AML-193 (cell line): Measurements from ENCODE around the gene NME7.

ENCODE experiments used
- DNase-seq, 2 experiments: peaks; one replicate each; lab custom pipeline; 2025; lab: John Stamatoyannopoulos, UW

Gene NME7

DNA sequence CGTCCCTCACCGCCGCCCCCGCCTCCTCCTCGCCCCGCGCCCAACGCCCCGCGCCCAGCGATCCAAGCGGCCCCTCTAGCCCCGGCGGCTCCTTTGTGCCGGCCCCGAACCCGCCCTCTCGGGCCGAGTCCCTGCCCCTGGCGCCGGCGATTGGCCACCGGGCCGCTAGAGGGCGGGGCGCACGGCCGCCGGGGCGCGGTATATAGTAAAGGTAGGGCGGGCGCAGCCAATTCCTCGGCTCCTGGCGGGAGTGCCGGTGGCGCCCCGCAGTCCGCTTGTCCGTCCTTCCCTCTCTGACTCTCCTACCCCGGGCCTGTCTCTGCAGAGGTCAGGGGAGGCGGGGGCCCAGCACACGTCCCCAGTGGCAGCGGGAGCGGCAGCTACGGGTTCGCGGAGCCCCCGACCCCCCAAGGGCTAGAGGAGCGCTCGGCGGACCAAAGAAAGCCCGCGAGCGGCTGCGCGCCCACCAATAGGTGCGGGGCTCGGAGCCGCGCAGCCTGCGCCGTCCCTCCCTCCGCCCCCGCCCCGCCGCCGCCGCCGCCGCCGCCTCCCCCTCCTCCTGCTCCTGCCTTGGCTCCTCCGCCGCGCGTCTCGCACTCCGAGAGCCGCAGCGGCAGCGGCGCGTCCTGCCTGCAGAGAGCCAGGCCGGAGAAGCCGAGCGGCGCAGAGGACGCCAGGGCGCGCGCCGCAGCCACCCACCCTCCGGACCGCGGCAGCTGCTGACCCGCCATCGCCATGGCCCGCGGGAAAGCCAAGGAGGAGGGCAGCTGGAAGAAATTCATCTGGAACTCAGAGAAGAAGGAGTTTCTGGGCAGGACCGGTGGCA, 261.3 kb downstream of the NME7 start, which contains the start of gene ATP1B1:
TSS of gene ATP1B1 (plus strand) at position 596 of the 826 bp plus-strand sequence. CDS start at position 736, 140 bp downstream.
- peak; percentile 72 to 73 for DNase-seq

DNA sequence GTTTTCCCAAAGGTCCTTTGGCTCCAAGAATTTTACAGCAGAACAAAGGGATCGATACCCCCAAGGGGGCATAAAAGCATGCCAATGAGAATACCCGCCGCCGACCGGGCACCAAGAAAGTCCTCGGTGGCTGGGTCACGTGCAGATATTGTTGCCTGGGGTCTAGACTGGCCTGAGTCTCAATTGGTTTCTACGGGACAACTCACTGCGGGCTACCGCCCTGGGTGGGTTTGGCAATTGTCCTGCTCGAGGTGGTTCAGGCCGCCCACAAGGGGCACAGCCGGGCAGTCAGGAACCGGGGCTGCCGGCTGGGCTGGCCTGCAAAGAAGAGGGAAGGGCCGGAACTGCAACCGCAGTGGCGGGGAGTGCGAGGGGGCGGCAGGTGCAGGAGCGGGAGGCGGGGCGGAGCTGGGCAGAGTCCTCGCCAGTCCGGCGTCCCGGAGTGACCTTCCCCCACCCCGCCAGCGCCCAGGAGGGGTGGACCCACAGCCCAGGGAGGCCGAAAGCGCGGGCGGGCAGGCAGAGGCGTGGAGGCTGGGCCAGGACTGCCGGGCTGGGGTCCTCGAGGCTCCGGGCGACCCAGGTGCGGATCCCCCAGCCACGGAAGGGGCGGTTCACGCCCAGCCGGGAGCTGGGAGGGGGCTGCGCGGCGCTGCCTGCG, 262.0 kb downstream of the NME7 start:
- DNase-seq = peak; percentile 37 to 38

GRCh38 chr1:169105087-169105433, 262.5 kb downstream of the NME7 start:
- no peak for DNase-seq

DNA sequence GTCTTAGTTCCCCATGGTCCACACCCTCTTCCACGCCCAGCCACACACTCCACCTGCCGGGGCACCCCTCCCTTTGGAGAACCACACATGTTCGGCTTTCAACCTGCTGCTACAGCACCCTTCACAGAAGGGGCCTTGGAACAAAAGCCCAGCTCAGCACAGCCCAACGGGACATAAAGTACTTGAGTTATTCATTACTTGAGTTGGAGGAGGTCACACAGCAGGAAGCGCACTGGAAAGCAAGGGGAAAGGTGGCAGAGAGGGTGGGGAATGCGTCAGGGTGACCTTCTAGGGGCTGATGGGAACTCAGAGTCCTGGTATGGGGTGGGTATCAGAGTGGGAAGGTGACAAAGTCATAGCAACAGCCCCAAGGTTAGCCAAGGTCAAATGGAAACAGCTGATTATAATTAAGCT, 264.1 kb downstream of the NME7 start:
- DNase-seq = no peak

- no peak for DNase-seq
These were observed 264.6 kb downstream of the NME7 start for GRCh38 chr1:169103002-169103401.

- DNase-seq = no peak
These were observed 265.0 kb downstream of the NME7 start for GRCh38 chr1:169102567-169102966.

DNA sequence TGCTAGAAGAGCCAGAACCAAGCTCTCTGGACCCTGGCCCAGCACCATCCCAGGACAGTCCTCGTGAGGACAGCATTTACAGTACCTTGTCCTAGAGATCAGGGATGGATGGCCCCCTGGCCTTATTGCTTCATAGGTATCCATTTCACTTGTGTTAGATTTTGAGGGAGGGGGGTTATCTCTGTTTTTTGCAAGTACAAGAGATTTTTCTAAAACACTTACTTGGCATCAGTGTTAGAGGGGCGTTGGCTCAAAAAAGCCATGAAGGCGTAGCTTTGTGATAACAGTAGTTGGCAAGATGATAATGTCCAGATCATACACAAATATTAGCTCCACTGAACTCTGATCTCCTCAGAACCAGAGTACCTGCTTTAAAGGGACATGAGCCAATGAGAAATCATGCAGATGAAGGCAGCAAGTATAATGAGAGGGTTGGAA, 266.9 kb downstream of the NME7 start:
- no peak for DNase-seq

- DNase-seq = no peak
These were observed 267.4 kb downstream of the NME7 start for GRCh38 chr1:169100208-169100607.

DNA sequence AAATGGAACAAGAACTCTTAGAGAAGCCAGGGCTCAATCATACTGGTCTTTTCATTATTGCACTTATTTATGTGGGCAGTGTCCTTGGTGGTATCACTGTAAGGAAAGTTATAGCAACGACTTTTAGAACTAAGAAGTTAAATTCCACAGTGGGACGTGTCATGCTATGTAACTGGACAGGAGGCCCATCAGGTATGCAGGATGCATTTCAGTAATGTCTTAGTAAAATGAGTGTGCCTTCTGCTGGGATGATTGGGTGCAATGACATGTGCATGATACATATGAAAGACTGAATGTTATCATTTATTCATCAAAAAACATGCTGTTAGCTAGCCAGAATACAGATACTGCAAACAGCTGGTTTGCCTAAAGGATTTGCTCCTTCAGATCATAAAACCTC, 268.0 kb downstream of the NME7 start:
- DNase-seq = no peak

- DNase-seq = no peak
These were observed 269.2 kb downstream of the NME7 start for GRCh38 chr1:169098380-169098779.

GRCh38 chr1:169094897-169095569, 272.6 kb downstream of the NME7 start:
- no peak for DNase-seq

DNA sequence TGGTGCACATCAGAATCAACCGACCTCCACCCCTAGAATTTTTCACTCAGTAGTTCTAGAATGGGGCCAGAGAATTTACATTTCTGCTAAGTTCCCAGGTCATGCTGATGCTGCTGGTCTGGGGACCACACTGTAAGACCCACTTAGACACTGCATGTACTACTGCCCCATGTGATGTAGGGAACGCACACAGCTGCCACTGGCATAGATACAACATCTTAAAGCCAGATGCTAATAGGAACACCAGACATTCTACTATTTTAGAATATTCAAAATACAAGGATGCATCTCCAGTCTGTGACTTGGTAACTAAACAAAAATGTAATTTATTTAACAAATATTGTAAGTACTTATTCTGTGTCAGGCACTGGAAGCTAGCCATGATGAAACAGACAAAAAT, 275.2 kb downstream of the NME7 start:
- no peak for DNase-seq

DNA sequence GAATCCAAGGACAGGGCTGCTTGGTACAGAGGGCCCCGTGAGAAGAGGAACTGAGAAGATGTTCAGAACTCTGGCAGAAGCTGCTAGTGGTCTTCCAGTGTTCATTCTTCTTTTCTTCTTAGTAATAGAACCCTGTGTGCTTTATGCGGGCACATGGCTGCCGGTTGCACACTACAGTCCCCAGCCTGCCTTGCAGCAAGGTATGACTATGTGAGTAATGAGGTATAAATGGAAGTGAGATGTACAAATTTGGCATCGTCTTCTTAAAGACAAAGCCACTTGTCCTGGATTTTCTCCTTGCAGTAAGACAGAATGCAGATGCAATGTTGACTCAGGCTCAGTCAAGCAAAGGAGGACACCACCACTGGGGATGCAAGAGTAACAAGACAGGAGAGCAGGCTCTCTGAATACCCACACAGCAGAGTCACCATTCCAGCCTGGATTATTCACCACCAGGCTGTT, 276.1 kb downstream of the NME7 start:
- DNase-seq = no peak

GRCh38 chr1:169090900-169091311, 276.7 kb downstream of the NME7 start:
- no peak for DNase-seq

GRCh38 chr1:169090308-169090899, 277.2 kb downstream of the NME7 start:
- no peak for DNase-seq

DNA sequence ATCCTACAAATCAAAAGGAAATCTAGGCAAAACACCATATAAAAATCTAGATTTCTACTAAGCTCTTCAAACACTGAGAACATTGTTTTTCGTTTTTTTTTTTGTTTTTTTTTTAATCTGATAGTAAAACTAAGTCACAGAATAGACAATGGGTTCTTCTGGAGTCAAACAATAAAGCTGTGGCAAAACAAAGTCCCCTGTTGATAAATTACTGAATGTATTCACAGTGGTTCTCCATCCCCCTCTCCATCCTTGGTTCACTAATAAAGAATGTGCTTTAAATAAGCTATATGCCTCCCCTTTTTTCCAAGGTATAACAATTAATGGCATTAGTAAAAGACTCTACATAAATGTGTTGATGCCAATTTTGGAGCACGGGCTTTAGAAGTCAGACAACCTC, 277.8 kb downstream of the NME7 start:
- no peak for DNase-seq

GRCh38 chr1:169087876-169088275, 279.7 kb downstream of the NME7 start:
- no peak for DNase-seq

GRCh38 chr1:169086603-169087455, 280.8 kb downstream of the NME7 start:
- no peak for DNase-seq

DNA sequence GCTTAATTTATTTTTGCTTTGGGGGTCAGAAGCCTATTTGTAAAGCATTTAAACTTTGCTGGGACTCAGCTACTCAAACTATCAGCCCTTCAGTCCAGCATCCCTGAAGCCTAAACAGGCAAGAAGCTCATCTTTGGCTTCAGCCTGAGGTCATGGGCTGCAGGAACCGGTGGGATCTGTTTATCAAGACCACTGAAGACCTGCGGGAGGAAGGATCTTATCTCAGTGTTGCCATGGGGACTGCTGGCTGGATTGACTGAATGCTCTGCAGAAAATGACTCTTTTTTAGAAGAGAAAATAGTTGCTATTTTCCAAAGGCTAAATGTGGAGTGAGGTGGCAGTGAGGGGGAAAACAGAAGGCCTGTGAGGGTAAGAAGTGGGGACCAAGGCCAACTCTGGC, 281.7 kb downstream of the NME7 start:
- DNase-seq = no peak
